HUES6 (cell line): ENCODE results near the gene SEMA4F.

Source experiments
- H3K27ac ChIP-seq: 2 replicates; pipeline ENCODE4 v1.7.0; 2013; ENCODE audit warnings: low read depth, mild to moderate bottlenecking, low read length, inconsistent platforms
- H3K27me3 ChIP-seq: 2 replicates; pipeline ENCODE4 v1.6.1; 2013; ENCODE audit warnings: low read length; ENCODE audit not compliant: control insufficient read depth, insufficient read depth
- H3K36me3 ChIP-seq: 2 replicates; pipeline ENCODE4 v1.6.1; 2013; ENCODE audit warnings: low read length; ENCODE audit not compliant: control insufficient read depth, insufficient read depth
- H3K4me1 ChIP-seq: 2 replicates; pipeline ENCODE4 v1.6.1; 2013; ENCODE audit warnings: low read length; ENCODE audit not compliant: control insufficient read depth, insufficient read depth
- H3K4me3 ChIP-seq: 2 replicates; pipeline ENCODE4 v1.5.1; 2013; ENCODE audit warnings: low read depth, low read length
- H3K9ac ChIP-seq: one replicate; pipeline ENCODE4 v1.6.1; 2013; ENCODE audit warnings: mild to moderate bottlenecking, low read length
- H3K9me3 ChIP-seq: 2 replicates; pipeline ENCODE4 v1.6.1; 2013; ENCODE audit warnings: low read depth, low read length; ENCODE audit not compliant: control insufficient read depth, insufficient read depth

The SEMA4F gene

DNA sequence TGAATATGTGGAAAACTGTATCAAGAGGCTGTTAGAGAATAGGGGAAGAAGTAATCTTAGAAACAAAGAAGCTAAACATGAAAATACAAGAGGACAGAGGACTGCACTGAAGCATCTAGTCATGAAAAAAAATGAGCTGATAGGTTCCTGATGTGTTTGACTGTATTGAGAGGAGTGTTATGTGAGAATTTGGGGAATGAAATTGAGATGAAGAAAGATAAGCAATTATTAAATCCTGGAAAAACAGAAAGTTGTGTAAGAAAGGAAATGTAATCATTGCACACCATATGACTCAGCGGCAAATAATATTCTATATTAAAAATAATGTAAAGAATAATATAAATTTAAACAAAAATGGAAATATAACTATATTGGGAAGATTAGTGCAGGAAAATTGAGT lies 71.2 kb downstream of the SEMA4F start:
- Histone ChIP-seq H3K27ac (no peak overlapping the region), H3K36me3 (no peaks in the 10 kb centered on the region), H3K4me1 (no peaks in the 10 kb centered on the region)

DNA sequence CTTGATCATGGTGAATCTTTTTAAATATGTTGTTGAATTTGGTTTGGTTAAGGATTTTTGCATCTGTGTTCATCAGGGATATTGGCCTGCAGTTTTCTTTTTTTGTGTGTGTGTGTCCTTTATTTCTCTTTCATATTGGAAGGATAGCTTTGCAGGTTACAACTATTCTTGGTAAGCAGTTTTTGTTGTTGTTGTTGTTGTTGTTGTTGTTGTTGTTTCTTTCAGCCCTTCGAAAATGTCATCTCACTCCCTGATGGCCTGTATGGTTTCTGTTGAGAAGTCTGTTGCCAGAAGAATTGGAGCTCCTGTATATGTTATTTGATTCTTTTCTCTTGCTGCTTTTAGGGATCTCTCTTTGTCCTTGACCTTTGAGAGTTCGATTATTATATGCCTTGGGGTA lies 74.8 kb downstream of the SEMA4F start:
- Histone ChIP-seq H3K36me3 (no peaks in the 10 kb centered on the region), H3K9ac (no peak overlapping the region), H3K4me1 (no peaks in the 10 kb centered on the region), H3K4me3 (no peak overlapping the region), H3K27ac (no peak overlapping the region), H3K9me3 (no peaks in the 10 kb centered on the region), H3K27me3 (peaks cover 4% of the 10 kb centered on the region; the same call in 1 of the 2 replicates)

More for the DNA sequence above, 71.2 kb downstream of the SEMA4F start:
- Histone ChIP-seq H3K9me3 (no peaks in the 10 kb centered on the region), H3K27me3 (peaks cover 5% of the 10 kb centered on the region; the same call in 1 of the 2 replicates), H3K9ac (no peak overlapping the region), H3K4me3 (no peak overlapping the region)

DNA sequence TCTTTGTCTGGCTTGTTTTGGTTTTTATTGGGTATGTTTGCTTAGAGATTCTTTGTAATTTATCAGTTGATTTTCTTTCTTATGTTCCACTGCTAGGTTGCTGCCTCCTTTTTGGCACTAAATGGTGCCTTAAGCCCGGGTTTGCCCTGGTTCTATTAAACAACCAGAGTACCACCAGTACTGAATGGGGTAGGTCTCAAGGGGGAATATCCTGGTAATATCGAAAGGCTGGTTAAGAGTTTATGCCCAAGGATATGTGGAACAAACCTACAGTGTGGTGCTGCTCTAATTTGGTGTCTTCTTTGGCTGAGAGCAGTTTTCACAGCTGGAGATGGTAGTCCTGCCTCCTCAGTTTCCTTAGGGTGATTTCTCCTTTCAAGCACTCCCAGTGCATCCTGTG lies 76.5 kb downstream of the SEMA4F start:
- Histone ChIP-seq H3K27me3 (no peaks in the 10 kb centered on the region), H3K4me3 (no peak overlapping the region), H3K9me3 (no peaks in the 10 kb centered on the region), H3K4me1 (peaks cover 7% of the 10 kb centered on the region; the same call in 1 of the 2 replicates), H3K36me3 (no peaks in the 10 kb centered on the region), H3K9ac (no peak overlapping the region), H3K27ac (no peak overlapping the region)
